Measurements from ENCODE around the gene THEMIS.

GRCh38 chr6:127811900-127812570, 88.8 kb downstream of the THEMIS start:
- TF ChIP-seq EZH2 (IDR thresholded peaks at IDR 0.05; ENCODE audit: insufficient read depth, poor library complexity, severe bottlenecking) (no peak), EZH2phosphoT487 (IDR thresholded peaks at IDR 0.05; ENCODE audit: insufficient read depth, low read depth) (no peak)

All from GM23248 (cell line).